ENCODE results near the gene AGBL3. TPM values are rescaled to one million over a fixed set of nuclear protein-coding genes. Genes with fewer than 3 reads are reported as not detected.

Gene AGBL3
- total RNA-seq, 1 donor from 2014 or later: 1.2 TPM

DNA sequence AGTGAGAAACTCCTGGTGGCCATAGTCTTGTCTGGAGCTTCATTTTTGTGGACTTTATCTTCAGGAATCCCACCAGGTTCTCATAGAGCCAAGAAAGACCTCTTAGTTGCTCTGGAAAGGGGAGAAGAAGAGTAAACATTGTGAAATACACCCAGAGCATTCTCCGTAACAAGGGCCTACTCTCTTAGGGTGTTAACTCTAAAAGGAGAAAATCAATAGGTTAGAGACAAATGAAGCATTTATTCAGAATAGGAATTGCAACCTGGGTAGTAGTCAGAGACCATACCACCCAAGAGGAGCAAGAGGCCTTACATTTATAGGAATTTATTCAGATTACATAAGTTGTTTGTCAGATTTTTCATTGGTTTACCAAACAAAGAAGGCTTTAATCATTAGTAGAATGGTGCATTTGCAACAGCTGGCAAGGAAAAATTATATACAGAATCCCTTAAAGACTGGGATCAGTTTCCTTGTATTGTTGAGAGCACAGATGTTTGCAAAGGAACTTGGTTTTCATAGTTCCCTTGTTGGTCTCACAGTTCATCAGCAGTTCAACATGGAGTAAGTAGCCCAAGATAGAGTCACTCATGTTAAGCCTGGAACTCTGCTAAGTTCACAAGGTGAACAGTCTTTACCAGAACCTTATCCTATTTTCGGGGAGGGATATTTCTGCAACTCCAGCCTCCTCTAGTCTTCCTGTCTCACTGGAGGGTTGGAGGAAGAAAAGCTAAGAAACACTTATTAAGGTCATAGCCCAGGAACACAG, 108.3 kb downstream of the AGBL3 start:
- Mint-ChIP-seq H3K27me3 (ENCODE audit: unreplicated experiment) (peaks cover 14% of the 10 kb centered on the region), H3K4me1 (ENCODE audit: unreplicated experiment) (no peaks in the 10 kb centered on the region), H3K9me3 (ENCODE audit: unreplicated experiment) (no peaks in the 10 kb centered on the region), H3K27ac (ENCODE audit: unreplicated experiment) (no peak overlapping the region), H3K36me3 (ENCODE audit: unreplicated experiment) (no peaks in the 10 kb centered on the region), H3K4me3 (ENCODE audit: unreplicated experiment) (no peak overlapping the region)
- no peak for DNase-seq (ENCODE audit: extremely low spot score, unreplicated experiment)
- TF ChIP-seq, protein P1, sequence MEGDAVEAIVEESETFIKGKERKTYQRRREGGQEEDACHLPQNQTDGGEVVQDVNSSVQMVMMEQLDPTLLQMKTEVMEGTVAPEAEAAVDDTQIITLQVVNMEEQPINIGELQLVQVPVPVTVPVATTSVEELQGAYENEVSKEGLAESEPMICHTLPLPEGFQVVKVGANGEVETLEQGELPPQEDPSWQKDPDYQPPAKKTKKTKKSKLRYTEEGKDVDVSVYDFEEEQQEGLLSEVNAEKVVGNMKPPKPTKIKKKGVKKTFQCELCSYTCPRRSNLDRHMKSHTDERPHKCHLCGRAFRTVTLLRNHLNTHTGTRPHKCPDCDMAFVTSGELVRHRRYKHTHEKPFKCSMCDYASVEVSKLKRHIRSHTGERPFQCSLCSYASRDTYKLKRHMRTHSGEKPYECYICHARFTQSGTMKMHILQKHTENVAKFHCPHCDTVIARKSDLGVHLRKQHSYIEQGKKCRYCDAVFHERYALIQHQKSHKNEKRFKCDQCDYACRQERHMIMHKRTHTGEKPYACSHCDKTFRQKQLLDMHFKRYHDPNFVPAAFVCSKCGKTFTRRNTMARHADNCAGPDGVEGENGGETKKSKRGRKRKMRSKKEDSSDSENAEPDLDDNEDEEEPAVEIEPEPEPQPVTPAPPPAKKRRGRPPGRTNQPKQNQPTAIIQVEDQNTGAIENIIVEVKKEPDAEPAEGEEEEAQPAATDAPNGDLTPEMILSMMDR (IDR thresholded peaks at IDR 0.05): no peak

DNA sequence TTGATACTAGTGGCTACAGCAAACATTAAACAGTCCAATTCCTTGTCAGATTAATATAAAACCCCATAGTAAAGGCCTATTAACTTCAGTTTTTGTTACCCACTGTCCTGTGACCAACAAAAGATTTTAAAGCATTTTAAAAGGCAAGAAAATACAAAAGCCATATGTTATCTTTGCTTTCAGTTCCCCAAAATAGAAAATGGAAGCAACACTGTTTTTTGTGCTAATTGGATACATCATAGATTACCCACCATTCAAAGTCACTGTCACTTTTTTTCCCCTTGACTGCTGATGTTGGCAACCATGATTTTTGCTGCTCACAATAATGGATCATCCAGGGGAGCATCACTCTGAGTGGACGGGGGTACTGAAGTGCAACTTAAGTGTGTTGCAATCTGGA, 109.1 kb downstream of the AGBL3 start:
- Mint-ChIP-seq H3K9me3 (ENCODE audit: unreplicated experiment) (no peaks in the 10 kb centered on the region), H3K4me1 (ENCODE audit: unreplicated experiment) (no peaks in the 10 kb centered on the region), H3K27me3 (ENCODE audit: unreplicated experiment) (peaks cover 14% of the 10 kb centered on the region), H3K27ac (ENCODE audit: unreplicated experiment) (no peak overlapping the region), H3K36me3 (ENCODE audit: unreplicated experiment) (no peaks in the 10 kb centered on the region), H3K4me3 (ENCODE audit: unreplicated experiment) (no peak overlapping the region)
- TF ChIP-seq, protein P1 (IDR thresholded peaks at IDR 0.05): no peak
- no peak for DNase-seq (ENCODE audit: extremely low spot score, unreplicated experiment)

DNA sequence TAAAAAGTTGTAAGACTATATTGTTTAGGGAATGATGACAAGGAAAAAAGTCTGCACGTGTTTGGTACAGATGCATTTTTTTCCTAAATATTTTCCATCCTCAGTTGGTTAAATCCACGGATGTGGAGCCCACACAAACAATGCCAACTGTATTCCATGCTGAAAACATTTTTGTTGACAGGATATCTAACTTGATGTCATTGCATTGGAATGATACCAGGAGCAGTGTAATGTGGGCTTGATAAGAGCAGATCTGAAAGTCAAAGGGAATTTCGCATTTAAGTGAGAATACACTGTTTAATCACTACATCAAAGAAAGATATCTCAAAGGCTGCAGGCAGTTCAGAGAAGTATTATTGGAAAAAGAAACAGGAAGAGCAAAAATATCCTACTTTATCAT, 112.1 kb downstream of the AGBL3 start:
- no peak for DNase-seq (ENCODE audit: extremely low spot score, unreplicated experiment)
- H3K36me3 Mint-ChIP-seq (ENCODE audit: unreplicated experiment): no peaks in the 10 kb centered on the region
- H3K4me1 Mint-ChIP-seq (ENCODE audit: unreplicated experiment): peaks cover 4% of the 10 kb centered on the region
- TF ChIP-seq, protein P1 (IDR thresholded peaks at IDR 0.05): no peak
- no peak overlapping the region for H3K4me3 Mint-ChIP-seq (ENCODE audit: unreplicated experiment)
- H3K9me3 Mint-ChIP-seq (ENCODE audit: unreplicated experiment): no peaks in the 10 kb centered on the region
- H3K27ac Mint-ChIP-seq (ENCODE audit: unreplicated experiment): no peak overlapping the region
- peaks cover 5% of the 10 kb centered on the region for H3K27me3 Mint-ChIP-seq (ENCODE audit: unreplicated experiment)

DNA sequence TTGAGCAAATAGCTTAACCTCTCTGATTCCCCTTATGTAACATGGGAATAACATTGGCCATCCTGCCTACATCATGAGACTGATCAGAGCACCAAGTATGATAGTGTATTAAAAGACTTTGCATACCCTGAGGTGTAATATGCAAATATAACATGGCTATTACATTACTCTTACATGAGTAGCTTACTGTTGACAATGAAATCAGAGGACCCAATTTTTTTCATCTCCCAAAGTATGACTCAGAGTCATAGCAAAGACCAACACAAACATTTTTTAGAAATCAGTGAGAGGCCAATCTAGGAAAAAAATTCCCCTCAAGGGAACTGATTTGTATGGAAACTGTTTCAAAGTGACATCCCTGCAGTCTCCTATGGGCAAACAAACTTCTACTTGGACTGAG, 114.5 kb downstream of the AGBL3 start:
- TF ChIP-seq, protein P1 (IDR thresholded peaks at IDR 0.05): no peak
- Mint-ChIP-seq H3K9me3 (ENCODE audit: unreplicated experiment) (peaks cover 4% of the 10 kb centered on the region), H3K4me1 (ENCODE audit: unreplicated experiment) (peaks cover 4% of the 10 kb centered on the region), H3K27ac (ENCODE audit: unreplicated experiment) (no peak overlapping the region), H3K27me3 (ENCODE audit: unreplicated experiment) (peaks cover 5% of the 10 kb centered on the region), H3K36me3 (ENCODE audit: unreplicated experiment) (no peaks in the 10 kb centered on the region), H3K4me3 (ENCODE audit: unreplicated experiment) (no peak overlapping the region)
- no peak for DNase-seq (ENCODE audit: extremely low spot score, unreplicated experiment)

DNA sequence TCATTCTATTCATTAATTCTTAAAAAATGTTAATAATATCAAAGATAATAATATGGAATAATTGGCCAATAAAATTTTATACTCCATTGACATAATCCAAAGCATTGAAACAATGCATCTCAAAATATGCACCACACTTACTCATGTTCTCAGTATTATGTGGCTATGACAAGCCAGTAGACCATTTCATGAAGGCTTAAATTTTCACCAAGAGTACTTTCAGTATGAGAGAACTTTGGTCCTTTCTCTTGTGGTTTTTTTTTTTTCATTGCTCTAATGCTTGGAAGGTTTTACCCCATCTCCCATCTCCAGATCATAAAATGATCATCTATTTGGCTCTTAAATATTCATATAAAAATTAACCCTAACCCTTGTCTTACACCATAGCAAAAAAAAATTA, 116.1 kb downstream of the AGBL3 start:
- DNase-seq (ENCODE audit: extremely low spot score, unreplicated experiment): no peak
- Mint-ChIP-seq H3K4me3 (ENCODE audit: unreplicated experiment) (no peak overlapping the region), H3K4me1 (ENCODE audit: unreplicated experiment) (peaks cover 4% of the 10 kb centered on the region), H3K27ac (ENCODE audit: unreplicated experiment) (no peak overlapping the region), H3K9me3 (ENCODE audit: unreplicated experiment) (peaks cover 6% of the 10 kb centered on the region), H3K36me3 (ENCODE audit: unreplicated experiment) (no peaks in the 10 kb centered on the region), H3K27me3 (ENCODE audit: unreplicated experiment) (peaks cover 10% of the 10 kb centered on the region)
- TF ChIP-seq, protein P1 (IDR thresholded peaks at IDR 0.05): no peak
